Tibial nerve (tissue), 3 donors: ENCODE measurements around the gene BBS4.
"Not testable (repeated sequence)": the region's sequence is repeated elsewhere in the genome, so short reads cannot be mapped to it uniquely, and the experiment has no call there.

Experiments used
- POLR2A ChIP-seq, 2 donors: fragments of 450-650 bp; IDR thresholded peaks; one replicate each; pipeline ENCODE4 v1.6.1; 2017; ENCODE audit warnings: antibody characterized with exemption in 2 of 2, mild to moderate bottlenecking in 2 of 2, moderate library complexity in 2 of 2
- TF ChIP-seq, protein P1 (sequence below), 5 experiments: fragments of 200-600 bp in 3 of 5; fragments of 450-650 bp in 2 of 5; sonication (generic) in 3 of 5; IDR thresholded peaks; one replicate each; pipeline ENCODE4 v1.5.1; 2016 to 2019; ENCODE audit warnings: antibody characterized with exemption in 5 of 5, mild to moderate bottlenecking in 3 of 5, moderate library complexity in 2 of 5

DNA sequence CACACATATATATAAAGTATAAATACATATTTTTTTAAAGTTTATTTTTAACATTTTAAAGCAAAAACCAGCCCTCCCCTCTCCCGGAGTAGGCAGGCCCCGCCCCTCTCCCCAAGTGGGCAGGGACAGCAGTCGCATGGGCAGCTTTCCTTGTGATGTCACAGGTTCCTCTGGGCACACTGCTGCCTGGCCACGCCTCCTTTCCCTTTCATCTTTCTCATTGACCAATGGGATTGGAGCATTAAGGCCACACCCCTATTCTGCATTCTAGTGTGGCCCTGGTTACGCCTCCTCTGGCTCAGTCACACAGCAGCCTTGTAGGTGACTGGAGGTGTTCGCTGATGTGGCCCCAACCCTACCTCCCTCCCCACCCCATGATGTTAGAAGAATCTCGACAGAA, 31.6 kb upstream of the BBS4 start, which contains the start of gene GOLGA6B:
- TF ChIP-seq, protein P1, sequence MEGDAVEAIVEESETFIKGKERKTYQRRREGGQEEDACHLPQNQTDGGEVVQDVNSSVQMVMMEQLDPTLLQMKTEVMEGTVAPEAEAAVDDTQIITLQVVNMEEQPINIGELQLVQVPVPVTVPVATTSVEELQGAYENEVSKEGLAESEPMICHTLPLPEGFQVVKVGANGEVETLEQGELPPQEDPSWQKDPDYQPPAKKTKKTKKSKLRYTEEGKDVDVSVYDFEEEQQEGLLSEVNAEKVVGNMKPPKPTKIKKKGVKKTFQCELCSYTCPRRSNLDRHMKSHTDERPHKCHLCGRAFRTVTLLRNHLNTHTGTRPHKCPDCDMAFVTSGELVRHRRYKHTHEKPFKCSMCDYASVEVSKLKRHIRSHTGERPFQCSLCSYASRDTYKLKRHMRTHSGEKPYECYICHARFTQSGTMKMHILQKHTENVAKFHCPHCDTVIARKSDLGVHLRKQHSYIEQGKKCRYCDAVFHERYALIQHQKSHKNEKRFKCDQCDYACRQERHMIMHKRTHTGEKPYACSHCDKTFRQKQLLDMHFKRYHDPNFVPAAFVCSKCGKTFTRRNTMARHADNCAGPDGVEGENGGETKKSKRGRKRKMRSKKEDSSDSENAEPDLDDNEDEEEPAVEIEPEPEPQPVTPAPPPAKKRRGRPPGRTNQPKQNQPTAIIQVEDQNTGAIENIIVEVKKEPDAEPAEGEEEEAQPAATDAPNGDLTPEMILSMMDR (IDR thresholded peaks at IDR 0.05) = not testable (repeated sequence)
- not testable (repeated sequence) for TF ChIP-seq POLR2A (IDR thresholded peaks at IDR 0.05)
